ENCODE data around the gene ITGA3.

The ITGA3 gene

GRCh38 chr17:50109207-50109606 lies 53.3 kb downstream of the ITGA3 start:
- no peak for TF ChIP-seq CTCF (conservative IDR thresholded peaks at IDR 0.05; ENCODE audit: low read depth, low read length)
- no peak overlapping the region for H3K4me3 ChIP-seq (IDR thresholded peaks at IDR 0.05; ENCODE audit: insufficient read depth, low read depth, low read length)

GRCh38 chr17:50109785-50110184 lies 53.9 kb downstream of the ITGA3 start:
- no peak overlapping the region for H2AFZ ChIP-seq (ENCODE audit: low read depth)
- H3K27me3 ChIP-seq (ENCODE audit: insufficient read depth, low read depth), result no peaks in the 10 kb centered on the region
- no peaks in the 10 kb centered on the region for H3K4me1 ChIP-seq (ENCODE audit: low read depth, poor library complexity, severe bottlenecking)
- H3K4me3 ChIP-seq (IDR thresholded peaks at IDR 0.05; ENCODE audit: insufficient read depth, low read depth, low read length), result no peak overlapping the region
- no peaks in the 10 kb centered on the region for H3K36me3 ChIP-seq (ENCODE audit: insufficient read depth)
- H3K27ac ChIP-seq, result no peak overlapping the region
- H3K79me2 ChIP-seq (ENCODE audit: insufficient read depth, low read depth), result no peaks in the 10 kb centered on the region
- TF ChIP-seq CTCF (conservative IDR thresholded peaks at IDR 0.05; ENCODE audit: low read depth, low read length), result no peak
- H3K9ac ChIP-seq, result no peak overlapping the region
- no peaks in the 10 kb centered on the region for H4K20me1 ChIP-seq (ENCODE audit: insufficient read depth)
- H3K4me2 ChIP-seq, result no peak overlapping the region

More at GRCh38 chr17:50109207-50109606, 53.3 kb downstream of the ITGA3 start:
- H4K20me1 ChIP-seq (ENCODE audit: insufficient read depth), result no peaks in the 10 kb centered on the region
- no peaks in the 10 kb centered on the region for H3K36me3 ChIP-seq (ENCODE audit: insufficient read depth)
- no peaks in the 10 kb centered on the region for H3K4me1 ChIP-seq (ENCODE audit: low read depth, poor library complexity, severe bottlenecking)
- H3K27me3 ChIP-seq (ENCODE audit: insufficient read depth, low read depth), result no peaks in the 10 kb centered on the region
- H2AFZ ChIP-seq (ENCODE audit: low read depth), result no peak overlapping the region
- H3K79me2 ChIP-seq (ENCODE audit: insufficient read depth, low read depth), result no peaks in the 10 kb centered on the region
- no peak overlapping the region for H3K27ac ChIP-seq
- H3K9ac ChIP-seq, result no peak overlapping the region
- no peak overlapping the region for H3K4me2 ChIP-seq

DNA sequence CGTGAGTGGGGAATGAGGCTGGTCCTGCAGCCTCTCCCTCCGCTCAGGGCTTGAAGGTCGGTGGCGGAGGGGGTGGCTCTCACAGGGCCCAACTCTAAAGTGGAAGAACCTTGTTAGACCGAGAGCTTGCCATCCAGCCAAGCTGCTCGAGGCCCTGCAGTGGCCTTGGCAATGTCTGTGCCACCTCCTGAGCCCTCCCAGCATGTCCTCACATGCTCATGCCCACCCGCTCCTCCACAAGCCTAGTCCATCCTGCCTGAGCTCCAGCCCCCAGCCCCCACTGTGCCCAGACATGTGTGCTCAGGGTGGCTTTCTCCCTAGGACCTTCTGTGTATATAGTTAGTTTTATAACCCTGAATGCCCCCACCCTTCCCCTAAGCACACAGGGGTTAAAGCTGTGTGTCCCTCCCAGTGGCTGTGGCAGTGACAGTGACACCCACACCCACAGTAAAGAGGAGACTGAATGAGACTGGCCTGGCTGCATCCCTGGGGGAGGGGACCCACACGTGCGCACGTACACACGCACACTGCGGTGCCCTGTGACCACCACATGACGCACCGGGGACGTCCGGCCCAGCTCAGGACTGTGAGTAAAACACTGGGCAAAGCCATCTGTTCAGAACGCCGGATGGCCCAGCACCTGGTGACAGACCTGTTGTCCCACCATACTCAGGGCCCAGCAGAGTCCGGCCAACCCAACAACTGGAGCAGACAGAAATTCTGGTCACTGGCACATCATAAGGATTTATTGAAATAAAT lies 54.9 kb downstream of the ITGA3 start:
- Histone ChIP-seq H3K27ac (no peak overlapping the region), H2AFZ (ENCODE audit: low read depth) (no peak overlapping the region), H3K4me3 (IDR thresholded peaks at IDR 0.05; ENCODE audit: insufficient read depth, low read depth, low read length) (no peak overlapping the region), H3K4me1 (ENCODE audit: low read depth, poor library complexity, severe bottlenecking) (no peaks in the 10 kb centered on the region), H4K20me1 (ENCODE audit: insufficient read depth) (no peaks in the 10 kb centered on the region), H3K79me2 (ENCODE audit: insufficient read depth, low read depth) (no peaks in the 10 kb centered on the region), H3K4me2 (no peak overlapping the region), H3K27me3 (ENCODE audit: insufficient read depth, low read depth) (no peaks in the 10 kb centered on the region; the same call in 1 of the 2 replicates), H3K36me3 (ENCODE audit: insufficient read depth) (no peaks in the 10 kb centered on the region), H3K9ac (no peak overlapping the region)
- TF ChIP-seq CTCF (conservative IDR thresholded peaks at IDR 0.05; ENCODE audit: low read depth, low read length), result no peak

GRCh38 chr17:50111673-50112655 lies 56.1 kb downstream of the ITGA3 start:
- H3K9ac ChIP-seq, result no peak overlapping the region
- peaks cover 3% of the 10 kb centered on the region; the same call in 1 of the 2 replicates for H3K27me3 ChIP-seq (ENCODE audit: insufficient read depth, low read depth)
- H3K27ac ChIP-seq, result no peak overlapping the region

More at GRCh38 chr17:50111673-50112655, 56.1 kb downstream of the ITGA3 start:
- Histone ChIP-seq H3K79me2 (ENCODE audit: insufficient read depth, low read depth) (no peaks in the 10 kb centered on the region), H3K4me2 (no peak overlapping the region), H3K4me1 (ENCODE audit: low read depth, poor library complexity, severe bottlenecking) (no peaks in the 10 kb centered on the region), H3K36me3 (ENCODE audit: insufficient read depth) (no peaks in the 10 kb centered on the region), H4K20me1 (ENCODE audit: insufficient read depth) (no peaks in the 10 kb centered on the region), H2AFZ (ENCODE audit: low read depth) (no peak overlapping the region), H3K4me3 (IDR thresholded peaks at IDR 0.05; ENCODE audit: insufficient read depth, low read depth, low read length) (no peak overlapping the region)
- TF ChIP-seq CTCF (conservative IDR thresholded peaks at IDR 0.05; ENCODE audit: low read depth, low read length), result no peak
